HG03139 (cell line): Measurements from ENCODE around the gene LPGAT1.
A peak's percentile ranks its signal among the peaks of the same experiment; 100 is the strongest.
"Not testable (repeated sequence)": the region's sequence is repeated elsewhere in the genome, so short reads cannot be mapped to it uniquely, and the experiment has no call there.

Experiments
- ATAC-seq: cut with Tn5 transposase; IDR thresholded peaks from one replicate; pipeline ENCODE4 v1.9.1; 2021; ENCODE audit not compliant: unreplicated experiment

LPGAT1 gene, protein sequence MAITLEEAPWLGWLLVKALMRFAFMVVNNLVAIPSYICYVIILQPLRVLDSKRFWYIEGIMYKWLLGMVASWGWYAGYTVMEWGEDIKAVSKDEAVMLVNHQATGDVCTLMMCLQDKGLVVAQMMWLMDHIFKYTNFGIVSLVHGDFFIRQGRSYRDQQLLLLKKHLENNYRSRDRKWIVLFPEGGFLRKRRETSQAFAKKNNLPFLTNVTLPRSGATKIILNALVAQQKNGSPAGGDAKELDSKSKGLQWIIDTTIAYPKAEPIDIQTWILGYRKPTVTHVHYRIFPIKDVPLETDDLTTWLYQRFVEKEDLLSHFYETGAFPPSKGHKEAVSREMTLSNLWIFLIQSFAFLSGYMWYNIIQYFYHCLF

DNA sequence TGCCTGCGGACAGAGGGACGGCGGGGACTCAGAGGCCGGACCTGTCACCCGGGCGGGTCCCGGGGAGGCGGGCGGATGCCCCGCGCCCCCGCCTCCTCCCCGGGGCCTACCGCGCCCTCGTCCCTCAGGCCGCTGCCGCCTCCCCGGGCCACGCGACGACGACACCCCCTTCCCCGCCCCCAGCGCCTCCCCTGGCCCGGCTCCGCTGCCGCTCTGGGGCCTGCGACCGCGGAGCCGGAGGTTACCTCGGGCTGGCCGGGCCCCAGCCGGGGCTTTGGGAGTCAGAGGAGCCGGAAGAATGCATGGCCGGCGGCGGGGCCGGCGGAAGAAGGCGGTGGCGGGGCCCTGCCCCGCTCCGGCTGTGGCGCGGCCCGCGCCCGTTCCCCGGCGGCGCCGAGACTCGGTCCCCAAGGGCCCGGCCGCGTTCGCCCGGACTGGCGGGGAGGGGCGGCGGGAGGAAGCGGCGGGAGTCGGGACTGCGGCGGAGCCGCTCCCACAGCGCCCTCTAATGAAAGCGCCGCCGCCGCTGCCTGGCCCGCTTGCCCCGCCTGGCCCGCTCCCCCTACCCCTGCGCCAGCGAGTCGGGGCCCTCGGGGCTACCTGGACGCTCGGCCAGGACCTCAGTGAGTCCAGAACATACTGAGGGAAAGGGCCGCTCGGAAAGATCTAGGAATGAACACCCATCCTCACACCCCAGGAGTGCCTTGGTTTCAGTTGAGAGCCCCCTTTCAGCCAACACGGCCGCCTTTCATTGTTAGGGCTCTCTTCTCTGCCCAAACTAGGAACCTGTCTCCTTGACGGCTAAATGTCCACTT is at the start of gene LPGAT1:
Gene LPGAT1 (minus strand): TSS at position 436 of the 815 bp plus-strand sequence. CDS start 1,467 bp downstream, outside the sequence.
- peak; percentile 67 for ATAC-seq

DNA sequence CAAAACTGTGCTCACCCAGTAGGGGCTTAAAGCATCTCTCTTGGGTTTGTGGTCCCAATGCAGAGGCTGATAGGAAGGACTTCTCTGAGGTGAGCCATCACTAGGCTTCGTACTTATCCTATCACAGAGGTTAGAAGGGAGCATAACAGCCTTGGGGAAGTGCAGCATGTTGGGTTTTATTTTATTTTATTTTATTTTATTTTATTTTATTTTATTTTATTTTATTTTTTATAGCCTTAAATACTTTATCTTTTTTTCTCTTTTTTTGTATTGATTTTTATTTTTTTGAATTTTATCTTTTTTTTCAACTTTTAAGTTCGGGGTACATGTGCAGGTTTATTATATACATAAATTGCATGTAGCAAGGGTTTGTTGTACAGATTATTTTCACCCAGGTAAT is 48.9 kb upstream of the LPGAT1 start:
- ATAC-seq: no peak

DNA sequence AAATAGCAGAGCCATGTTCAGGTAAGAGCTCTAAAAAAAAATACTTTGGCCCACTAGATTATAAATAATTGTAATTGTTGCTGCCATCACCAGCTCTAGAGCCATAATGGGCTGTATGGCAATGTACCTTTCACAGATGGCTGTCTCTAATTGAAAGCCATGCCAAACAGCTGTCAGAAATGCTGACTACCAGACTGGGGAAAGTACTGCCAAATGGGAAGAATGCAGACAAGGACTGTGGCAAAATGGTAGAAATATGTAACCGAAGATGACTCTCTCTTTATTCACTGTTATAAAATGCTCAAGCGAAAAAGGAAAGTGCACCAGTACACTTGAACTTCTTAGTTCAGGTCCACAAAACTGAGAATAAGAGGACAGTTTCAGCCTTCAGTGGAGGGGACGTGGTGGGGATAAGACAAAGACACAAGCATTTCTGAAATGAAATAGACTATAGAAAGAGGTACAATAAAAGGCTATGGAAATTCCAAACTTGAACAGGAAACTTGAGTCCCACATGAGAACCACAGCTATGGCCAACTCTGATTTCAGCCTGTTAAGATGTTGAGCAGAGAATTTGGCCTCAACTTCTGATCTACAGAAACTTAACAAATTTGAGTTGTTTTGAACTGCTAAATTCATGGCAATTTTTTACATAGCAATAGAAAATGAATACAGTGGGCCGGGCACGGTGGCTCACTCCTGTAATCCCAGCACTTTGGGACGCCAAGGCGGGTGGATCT is 46.5 kb upstream of the LPGAT1 start:
- no peak for ATAC-seq

DNA sequence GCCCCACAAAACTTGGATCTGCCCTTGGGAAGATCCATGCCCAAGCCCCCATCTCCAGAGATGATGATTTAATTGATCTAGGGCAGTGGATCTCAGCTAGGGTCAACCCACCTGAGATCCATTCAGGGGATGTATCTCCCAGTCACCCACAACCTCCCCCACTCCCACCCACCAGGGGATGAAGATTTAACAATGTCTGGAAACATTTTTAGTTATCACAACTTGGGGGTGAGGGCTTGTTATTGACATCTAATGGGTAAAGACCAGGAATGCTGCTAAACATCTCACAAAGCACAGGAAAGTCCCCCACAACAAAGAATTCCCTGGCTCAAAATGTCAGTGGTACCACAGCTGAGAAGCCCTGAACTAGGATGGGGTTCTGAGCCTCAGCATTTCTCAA is 45.0 kb upstream of the LPGAT1 start:
- no peak for ATAC-seq

- ATAC-seq: no peak
These were observed 44.2 kb upstream of the LPGAT1 start for GRCh38 chr1:211874521-211875347.

DNA sequence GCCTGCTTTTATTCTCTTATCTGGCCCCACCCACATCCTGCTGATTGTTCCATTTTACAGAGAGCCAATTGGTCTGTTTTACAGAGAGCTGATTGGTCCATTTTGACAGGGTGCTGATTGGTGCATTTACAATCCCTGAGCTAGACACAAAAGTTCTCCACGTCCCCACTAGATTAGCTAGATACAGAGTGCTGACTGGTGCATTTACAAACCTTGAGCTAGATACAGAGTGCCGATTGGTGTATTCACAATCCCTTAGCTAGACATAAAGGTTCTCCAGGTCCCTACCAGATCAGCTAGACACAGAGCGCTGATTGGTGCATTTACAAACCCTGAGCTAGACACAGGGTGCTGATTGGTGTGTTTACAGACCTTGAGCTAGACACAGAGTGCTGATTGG is 43.2 kb upstream of the LPGAT1 start:
- not testable (repeated sequence) for ATAC-seq

- ATAC-seq: no peak
These were observed 39.6 kb upstream of the LPGAT1 start for GRCh38 chr1:211870156-211870555.

DNA sequence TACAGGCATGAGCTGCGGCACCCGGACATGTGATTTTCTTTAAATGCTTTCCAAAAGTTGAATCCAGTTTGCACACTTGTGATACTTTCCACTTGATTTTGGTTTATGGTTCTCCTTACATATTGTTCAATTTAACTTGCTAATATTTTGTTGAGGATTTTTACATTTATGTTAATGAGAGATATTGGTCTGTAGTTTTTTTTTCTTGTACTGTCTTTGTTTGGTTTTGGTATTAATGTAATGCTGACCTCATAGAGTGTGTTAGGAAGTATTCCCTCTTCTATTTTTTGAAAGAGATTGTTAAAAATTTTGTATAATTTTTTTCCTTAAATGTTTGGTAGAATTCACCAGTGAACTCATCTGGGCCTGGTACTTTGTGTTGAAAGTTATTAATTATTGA is 34.6 kb upstream of the LPGAT1 start:
- ATAC-seq: no peak

DNA sequence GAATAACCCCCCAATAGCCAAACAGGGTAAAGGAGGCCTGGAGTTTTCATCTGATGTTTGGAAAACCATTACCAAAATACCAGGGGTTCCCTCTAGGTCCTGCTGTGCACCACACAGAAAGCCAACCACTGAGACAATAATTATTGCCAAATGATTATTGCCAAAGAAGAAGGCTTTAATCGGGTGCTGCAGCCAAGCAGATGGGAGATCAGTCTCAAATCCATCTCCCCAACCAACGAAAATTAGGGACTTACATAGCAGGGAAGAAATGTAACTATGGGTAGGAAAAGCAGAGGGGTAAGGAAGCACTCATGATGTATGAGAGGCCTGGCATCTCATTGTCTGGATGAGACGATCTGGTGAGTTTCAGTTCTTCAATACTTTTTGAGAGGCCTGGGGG is 28.8 kb upstream of the LPGAT1 start:
- no peak for ATAC-seq

DNA sequence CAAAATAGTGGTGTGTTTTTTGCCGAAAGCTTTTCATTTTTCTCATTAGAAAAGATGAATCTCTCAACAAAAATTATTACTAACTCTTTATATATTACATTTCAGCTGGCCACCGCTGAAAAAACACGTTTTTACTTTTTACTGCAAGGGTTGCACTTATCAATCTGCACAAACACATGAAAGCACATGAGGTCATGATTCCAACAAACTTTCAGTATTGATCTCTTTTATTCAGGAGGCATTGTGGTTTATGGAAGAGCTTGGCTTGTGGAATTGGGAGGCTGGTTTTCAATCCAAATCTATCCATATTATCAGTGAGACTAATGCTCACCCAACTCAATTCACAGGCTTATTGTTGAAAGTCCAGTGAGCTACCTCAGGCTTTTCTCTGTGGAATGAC is 20.6 kb upstream of the LPGAT1 start:
- ATAC-seq: no peak

GRCh38 chr1:211843507-211844298 is 13.1 kb upstream of the LPGAT1 start:
- no peak for ATAC-seq

GRCh38 chr1:211843018-211843417 is 12.5 kb upstream of the LPGAT1 start:
- no peak for ATAC-seq

GRCh38 chr1:211842518-211842917 is 12.0 kb upstream of the LPGAT1 start:
- no peak for ATAC-seq

GRCh38 chr1:211839106-211839505 is 8.5 kb upstream of the LPGAT1 start:
- ATAC-seq: no peak

GRCh38 chr1:211833174-211833820 is 2.7 kb upstream of the LPGAT1 start:
- ATAC-seq: no peak

- ATAC-seq: no peak
These were observed 2.1 kb upstream of the LPGAT1 start for GRCh38 chr1:211832661-211833060.

GRCh38 chr1:211831558-211832323 is 1.2 kb upstream of the LPGAT1 start:
- ATAC-seq: no peak

GRCh38 chr1:211830055-211830327 is 572 bp downstream of the LPGAT1 start:
- peak; percentile 10 for ATAC-seq
